PC-9 (cell line): Measurements from ENCODE around the gene GRID2. TPM values are rescaled to one million over a fixed set of nuclear protein-coding genes. Genes with fewer than 3 reads are reported as not detected.

ENCODE experiments used
- BruUV-seq: library from RNA; stranded (reverse); fragments of 400-500 nt; replicated peaks from 2 replicates; lab custom pipeline; 2021; lab: Mats Ljungman, UMichigan
- CTCF ChIA-PET: fragments of 300-600 bp; sonication (Branson Sonifier 250); formaldehyde crosslinking; loops from one replicate; lab custom pipeline; 2022; ENCODE audit warnings: antibody characterized with exemption; lab: Charles Lee
- POLR2A ChIA-PET: fragments of 300-600 bp; sonication (Branson Sonifier 250); formaldehyde crosslinking; loops from one replicate; lab custom pipeline; 2022; ENCODE audit warnings: antibody characterized with exemption; ENCODE audit not compliant: unreplicated experiment; lab: Charles Lee
- DNase-seq, 2 experiments: peaks; one replicate each; pipeline versions ENCODE4 v3.0.0 to v3.0.0-alpha.2; 2015 to 2022; ENCODE audit warnings: mixed read lengths in 1 of 2
- H2AFZ ChIP-seq: fragments of 200-600 bp; sonication (generic); 2 replicates; pipeline ENCODE4 v1.8.1; 2017; ENCODE audit warnings: antibody characterized with exemption
- H3F3A ChIP-seq: fragments of 200-600 bp; sonication (generic); 2 replicates; pipeline ENCODE4 v1.8.1; 2017; ENCODE audit warnings: antibody characterized with exemption, mild to moderate bottlenecking, low read depth; ENCODE audit not compliant: insufficient read depth
- H3K27ac ChIP-seq: fragments of 200-600 bp; sonication (generic); 2 replicates; pipeline ENCODE4 v1.6.1; 2016; ENCODE audit warnings: mixed run types
- H3K27me3 ChIP-seq: fragments of 200-600 bp; sonication (generic); 2 replicates; pipeline ENCODE4 v1.6.1; 2016; ENCODE audit warnings: low read depth, mixed run types; ENCODE audit not compliant: insufficient read depth
- H3K36me3 ChIP-seq: fragments of 200-600 bp; sonication (generic); 2 replicates; pipeline ENCODE4 v1.6.1; 2016; ENCODE audit warnings: low read depth, mixed run types
- H3K4me1 ChIP-seq: fragments of 200-600 bp; sonication (generic); replicated peaks from 2 replicates; pipeline ENCODE4 v1.6.1; 2016; ENCODE audit warnings: mixed run types; ENCODE audit not compliant: insufficient read depth
- H3K4me2 ChIP-seq: fragments of 200-600 bp; sonication (generic); 2 replicates; pipeline ENCODE4 v1.6.1; 2017; ENCODE audit warnings: mixed run types
- H3K4me3 ChIP-seq: fragments of 200-600 bp; sonication (generic); 2 replicates; pipeline ENCODE4 v1.6.1; 2016; ENCODE audit warnings: mixed run types
- H3K79me2 ChIP-seq: fragments of 200-600 bp; sonication (generic); 2 replicates; pipeline ENCODE4 v1.6.1; 2017; ENCODE audit warnings: low read depth, mixed run types
- H3K9me2 ChIP-seq: fragments of 200-600 bp; sonication (generic); 2 replicates; pipeline ENCODE4 v1.8.1; 2017; ENCODE audit warnings: mild to moderate bottlenecking; ENCODE audit not compliant: insufficient read depth
- H3K9me3 ChIP-seq: fragments of 200-600 bp; sonication (generic); 2 replicates; pipeline ENCODE4 v1.8.1; 2016; ENCODE audit warnings: low read depth; ENCODE audit not compliant: insufficient read depth
- H4K20me1 ChIP-seq: fragments of 200-600 bp; sonication (generic); 2 replicates; pipeline ENCODE4 v1.8.1; 2017; ENCODE audit not compliant: insufficient read depth
- CTCF ChIP-seq: fragments of 200-600 bp; sonication (generic); conservative IDR thresholded peaks from 2 replicates; pipeline ENCODE4 v1.6.1; 2017; ENCODE audit warnings: mixed run types, antibody characterized with exemption, mild to moderate bottlenecking, moderate library complexity
- EZH2 ChIP-seq: fragments of 200-600 bp; sonication (generic); IDR thresholded peaks from 2 replicates; pipeline ENCODE4 v1.8.0; 2017; ENCODE audit warnings: antibody characterized with exemption, low read depth
- intact Hi-C: fragments of 100-400 bp; cut with micrococcal nuclease; formaldehyde crosslinking; loops from one replicate; pipeline ENCODE4 v1.10.0; 2022; ENCODE audit not compliant: unreplicated experiment
- total RNA-seq: library from RNA; stranded (reverse); gene quantifications from 2 replicates; pipeline ENCODE4 v1.2.3, GENCODE V29; 2021

The GRID2 gene
- total RNA-seq, 1 experiment from 2014 or later: not detected

- H3K4me1 ChIP-seq: no peaks in the 10 kb centered on the region
- TF ChIP-seq CTCF: no peak
- TF ChIP-seq EZH2: no peak
- intact Hi-C loops: no loop called here
- no peaks in the 10 kb centered on the region for H3K9me2 ChIP-seq
- no peak overlapping the region for H3K4me2 ChIP-seq
- ChIA-PET POLR2A (no interaction called here), CTCF (no interaction called here)
- no peak for DNase-seq
- no peaks in the 10 kb centered on the region for H3K27me3 ChIP-seq
- H2AFZ ChIP-seq: no peak overlapping the region
- no peaks in the 10 kb centered on the region for H3K9me3 ChIP-seq
- H3K36me3 ChIP-seq: no peaks in the 10 kb centered on the region
- BruUV-seq: no TSS peak
- no peaks in the 10 kb centered on the region for H3K79me2 ChIP-seq
- no peaks in the 10 kb centered on the region for H4K20me1 ChIP-seq
- no peak overlapping the region for H3K4me3 ChIP-seq
- no peaks in the 10 kb centered on the region for H3F3A ChIP-seq
- H3K27ac ChIP-seq: no peak overlapping the region
Observed at GRCh38 chr4:92461732-92462131, 158.0 kb downstream of the GRID2 start.

GRCh38 chr4:92477298-92477697, 173.5 kb downstream of the GRID2 start:
- H4K20me1 ChIP-seq: no peaks in the 10 kb centered on the region; the same call in 1 of the 2 replicates
- no peak overlapping the region for H3K4me3 ChIP-seq
- no peaks in the 10 kb centered on the region for H3F3A ChIP-seq
- POLR2A ChIA-PET: no interaction called here
- CTCF ChIA-PET: no interaction called here
- no peaks in the 10 kb centered on the region for H3K36me3 ChIP-seq
- H3K4me2 ChIP-seq: no peak overlapping the region
- intact Hi-C loops: no loop called here
- H3K9me3 ChIP-seq: no peaks in the 10 kb centered on the region
- no peaks in the 10 kb centered on the region for H3K79me2 ChIP-seq
- BruUV-seq: no TSS peak
- no peak for DNase-seq
- no peak overlapping the region for H2AFZ ChIP-seq
- TF ChIP-seq EZH2 (no peak), CTCF (no peak)
- no peak overlapping the region for H3K27ac ChIP-seq
- H3K4me1 ChIP-seq: no peaks in the 10 kb centered on the region
- no peaks in the 10 kb centered on the region for H3K27me3 ChIP-seq
- H3K9me2 ChIP-seq: no peaks in the 10 kb centered on the region

DNA sequence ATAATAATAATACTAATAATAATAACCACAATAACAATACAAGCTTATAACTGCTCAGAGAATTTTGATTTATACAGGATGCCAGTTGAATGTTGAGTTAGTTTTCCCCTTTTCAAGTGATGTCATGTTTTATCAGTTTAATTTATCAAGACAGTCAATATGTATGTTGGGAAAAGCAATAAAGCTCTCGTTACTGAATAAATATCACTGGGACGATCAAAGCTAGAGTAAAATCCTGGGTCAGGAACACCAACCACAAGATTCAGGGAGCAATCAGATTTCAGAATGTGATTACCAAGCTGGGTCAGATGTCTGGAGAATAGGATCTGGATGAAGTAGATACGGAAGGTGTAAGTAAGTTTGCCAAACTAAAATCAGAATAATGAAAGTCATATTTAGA, 179.6 kb downstream of the GRID2 start:
- no peak overlapping the region for H2AFZ ChIP-seq
- no peaks in the 10 kb centered on the region for H3F3A ChIP-seq
- intact Hi-C loops: no loop called here
- H3K4me3 ChIP-seq: no peak overlapping the region
- H3K79me2 ChIP-seq: no peaks in the 10 kb centered on the region
- H3K9me3 ChIP-seq: no peaks in the 10 kb centered on the region
- H3K36me3 ChIP-seq: no peaks in the 10 kb centered on the region
- no peaks in the 10 kb centered on the region for H3K4me1 ChIP-seq
- ChIA-PET CTCF (no interaction called here), POLR2A (no interaction called here)
- H4K20me1 ChIP-seq: no peaks in the 10 kb centered on the region; the same call in 1 of the 2 replicates
- no peak for DNase-seq
- no peaks in the 10 kb centered on the region for H3K27me3 ChIP-seq
- no peak for TF ChIP-seq CTCF
- no peak for TF ChIP-seq EZH2
- H3K9me2 ChIP-seq: no peaks in the 10 kb centered on the region
- H3K4me2 ChIP-seq: no peak overlapping the region
- H3K27ac ChIP-seq: no peak overlapping the region
- BruUV-seq: no TSS peak
